SK-N-SH treated with all-trans-retinoic acid at 6 μM for 48 hours (cell line): ENCODE results near the gene MRPS31.

Experiments used
- ATAC-seq: fragments of 200-7000 bp; cut with Tn5 transposase; 3 replicates; pipeline ENCODE4 v1.9.1; 2020; ENCODE audit warnings: mild to moderate bottlenecking, moderate library complexity
- ARNTL ChIP-seq: fragments of 450-650 bp; formaldehyde crosslinking; IDR thresholded peaks from 2 replicates; pipeline ENCODE4 v1.5.0; 2020; ENCODE audit warnings: low read depth, mild to moderate bottlenecking, moderate library complexity, borderline replicate concordance
- CREB5 ChIP-seq: fragments of 250-450 bp; sonication (Bioruptor Pico); IDR thresholded peaks from 2 replicates; pipeline ENCODE4 v1.5.1; 2020; ENCODE audit warnings: low read depth, mild to moderate bottlenecking, moderate library complexity
- CSDC2 ChIP-seq: fragments of 250-450 bp; sonication (Bioruptor Pico); IDR thresholded peaks from 2 replicates; pipeline ENCODE4 v1.5.0; 2020; ENCODE audit warnings: mild to moderate bottlenecking, moderate library complexity
- ESRRG ChIP-seq: fragments of 250-450 bp; sonication (Bioruptor Pico); IDR thresholded peaks from 2 replicates; pipeline ENCODE4 v1.6.1; 2021; ENCODE audit warnings: mild to moderate bottlenecking
- GLIS3 ChIP-seq: fragments of 250-450 bp; sonication (Bioruptor Pico); IDR thresholded peaks from 2 replicates; pipeline ENCODE4 v1.5.0; 2020; ENCODE audit warnings: mild to moderate bottlenecking, moderate library complexity
- ISL1 ChIP-seq: fragments of 250-450 bp; sonication (Bioruptor Pico); IDR thresholded peaks from 2 replicates; pipeline ENCODE4 v2.1.2; 2022; ENCODE audit warnings: mild to moderate bottlenecking, moderate library complexity
- OSR1 ChIP-seq: fragments of 250-450 bp; sonication (Bioruptor Pico); IDR thresholded peaks from 2 replicates; pipeline ENCODE4 v1.8.0; 2022; ENCODE audit warnings: moderate library complexity, mild to moderate bottlenecking, inconsistent platforms
- POU6F1 ChIP-seq: fragments of 250-450 bp; sonication (Bioruptor Pico); IDR thresholded peaks from 2 replicates; pipeline ENCODE4 v1.8.0; 2021; ENCODE audit warnings: low read depth, mild to moderate bottlenecking, moderate library complexity, borderline replicate concordance
- PPARA ChIP-seq: fragments of 250-450 bp; sonication (Bioruptor Pico); IDR thresholded peaks from 2 replicates; pipeline ENCODE4 v1.5.0; 2020; ENCODE audit warnings: mild to moderate bottlenecking, borderline replicate concordance
- RARB ChIP-seq: fragments of 250-450 bp; sonication (Bioruptor Pico); IDR thresholded peaks from 2 replicates; pipeline ENCODE4 v1.8.0; 2021; ENCODE audit warnings: mild to moderate bottlenecking, moderate library complexity
- SNAI2 ChIP-seq: fragments of 250-450 bp; sonication (Bioruptor Pico); IDR thresholded peaks from 2 replicates; pipeline ENCODE4 v1.5.0; 2020; ENCODE audit warnings: mild to moderate bottlenecking, moderate library complexity
- TCF4 ChIP-seq: fragments of 250-450 bp; sonication (Bioruptor Pico); IDR thresholded peaks from 2 replicates; pipeline ENCODE4 v1.8.0; 2021; ENCODE audit warnings: mild to moderate bottlenecking, moderate library complexity, borderline replicate concordance
- TOX ChIP-seq: fragments of 250-450 bp; sonication (Bioruptor Pico); IDR thresholded peaks from 2 replicates; pipeline ENCODE4 v1.8.0; 2021; ENCODE audit warnings: mild to moderate bottlenecking, moderate library complexity, borderline replicate concordance
- TSHZ2 ChIP-seq: fragments of 250-450 bp; sonication (Bioruptor Pico); IDR thresholded peaks from 2 replicates; pipeline ENCODE4 v1.5.0; 2020; ENCODE audit warnings: mild to moderate bottlenecking, moderate library complexity
- ZC3H10 ChIP-seq: fragments of 250-450 bp; sonication (Bioruptor Pico); IDR thresholded peaks from 2 replicates; pipeline ENCODE4 v1.5.1; 2021; ENCODE audit warnings: mild to moderate bottlenecking, moderate library complexity
- ZFP3 ChIP-seq: fragments of 250-450 bp; sonication (Bioruptor Pico); IDR thresholded peaks from 2 replicates; pipeline ENCODE4 v1.5.0; 2020; ENCODE audit warnings: mild to moderate bottlenecking, moderate library complexity
- ZFP30 ChIP-seq: fragments of 450-650 bp; formaldehyde crosslinking; IDR thresholded peaks from 2 replicates; pipeline ENCODE4 v1.5.0; 2022; ENCODE audit warnings: mild to moderate bottlenecking, moderate library complexity
- ZNF565 ChIP-seq: fragments of 450-650 bp; formaldehyde crosslinking; conservative IDR thresholded peaks from 2 replicates; pipeline ENCODE4 v1.5.0; 2020; ENCODE audit warnings: low read depth, mild to moderate bottlenecking, moderate library complexity
- ZNF70 ChIP-seq: fragments of 450-650 bp; formaldehyde crosslinking; IDR thresholded peaks from 2 replicates; pipeline ENCODE4 v1.5.0; 2020; ENCODE audit warnings: mild to moderate bottlenecking, moderate library complexity
- ZNF8 ChIP-seq: fragments of 450-650 bp; formaldehyde crosslinking; IDR thresholded peaks from 2 replicates; pipeline ENCODE4 v1.5.0; 2020; ENCODE audit warnings: mild to moderate bottlenecking, moderate library complexity

The MRPS31 gene

GRCh38 chr13:40762849-40763248, 8.1 kb downstream of the MRPS31 start:
- ATAC-seq: no peak
- TF ChIP-seq PPARA (CRISPR knock-in tag) (no peak), SNAI2 (no peak), ZNF70 (CRISPR knock-in tag) (no peak), OSR1 (CRISPR knock-in tag) (no peak), TSHZ2 (CRISPR knock-in tag) (no peak), ZFP30 (no peak), ZFP3 (no peak)

- ATAC-seq: no peak
- TF ChIP-seq ISL1 (CRISPR knock-in tag) (no peak), ZNF565 (no peak), RARB (CRISPR knock-in tag) (no peak), TOX (CRISPR knock-in tag) (no peak), TCF4 (CRISPR knock-in tag) (no peak), ZNF70 (CRISPR knock-in tag) (no peak), CREB5 (CRISPR knock-in tag) (no peak), ZC3H10 (CRISPR knock-in tag) (no peak)
These were observed 12.2 kb downstream of the MRPS31 start for GRCh38 chr13:40758811-40759210.

- no peak for ATAC-seq
- TF ChIP-seq OSR1 (CRISPR knock-in tag) (no peak), ARNTL (CRISPR knock-in tag) (no peak), TCF4 (CRISPR knock-in tag) (no peak)
- TF ChIP-seq, all 23 proteins: peak for 0
These were observed 14.9 kb downstream of the MRPS31 start for GRCh38 chr13:40756042-40756441.

GRCh38 chr13:40755082-40755700, 15.8 kb downstream of the MRPS31 start:
- TF ChIP-seq ESRRG (CRISPR knock-in tag) (no peak), ZFP30 (no peak), CSDC2 (CRISPR knock-in tag) (no peak), OSR1 (CRISPR knock-in tag) (no peak), CREB5 (CRISPR knock-in tag) (no peak), TCF4 (CRISPR knock-in tag) (no peak), ZFP3 (no peak), ARNTL (CRISPR knock-in tag) (no peak), PPARA (CRISPR knock-in tag) (no peak), TOX (CRISPR knock-in tag) (no peak), ZNF8 (CRISPR knock-in tag) (no peak), POU6F1 (CRISPR knock-in tag) (no peak), TSHZ2 (CRISPR knock-in tag) (no peak), ZNF565 (no peak), SNAI2 (no peak), RARB (CRISPR knock-in tag) (no peak), ISL1 (CRISPR knock-in tag) (no peak), GLIS3 (CRISPR knock-in tag) (no peak)

More at GRCh38 chr13:40755082-40755700, 15.8 kb downstream of the MRPS31 start:
- no peak for ATAC-seq
